Type B pancreatic cell (in vitro differentiated cells): ENCODE results near the gene ARHGDIB. TPM values are rescaled to one million over a fixed set of nuclear protein-coding genes. Genes with fewer than 3 reads are reported as not detected.

ENCODE experiments used
- DNase-seq: peaks from one replicate; pipeline ENCODE4 v3.0.0; 2021; ENCODE audit warnings: mixed read lengths; ENCODE audit not compliant: unreplicated experiment; ENCODE audit errors: extremely low spot score
- H3K27ac Mint-ChIP-seq: 2 replicates; pipeline ENCODE4 v1.8.0; 2021; ENCODE audit warnings: mild to moderate bottlenecking, mixed read lengths
- H3K27me3 Mint-ChIP-seq: 2 replicates; pipeline ENCODE4 v1.8.0; 2021; ENCODE audit warnings: mixed read lengths
- H3K36me3 Mint-ChIP-seq: 2 replicates; pipeline ENCODE4 v1.8.0; 2021; ENCODE audit warnings: mixed read lengths
- H3K4me1 Mint-ChIP-seq: one replicate; pipeline ENCODE4 v1.8.0; 2021; ENCODE audit warnings: mixed read lengths; ENCODE audit not compliant: unreplicated experiment
- H3K4me3 Mint-ChIP-seq: 2 replicates; pipeline ENCODE4 v1.8.0; 2021; ENCODE audit warnings: mild to moderate bottlenecking, mixed read lengths
- H3K9me3 Mint-ChIP-seq: 2 replicates; pipeline ENCODE4 v1.8.0; 2021; ENCODE audit warnings: mixed read lengths
- CTCF ChIP-seq: fragments of 200-600 bp; sonication (generic); conservative IDR thresholded peaks from 2 replicates; pipeline ENCODE4 v1.5.0; 2021; ENCODE audit warnings: antibody characterized with exemption, mild to moderate bottlenecking
- total RNA-seq: library from RNA; stranded (reverse); gene quantifications from 2 replicates; pipeline ENCODE4 v1.2.1, GENCODE V29; 2021; ENCODE audit warnings: low replicate concordance

ARHGDIB gene
- total RNA-seq, 1 donor from 2014 or later, result 17.0 TPM

DNA sequence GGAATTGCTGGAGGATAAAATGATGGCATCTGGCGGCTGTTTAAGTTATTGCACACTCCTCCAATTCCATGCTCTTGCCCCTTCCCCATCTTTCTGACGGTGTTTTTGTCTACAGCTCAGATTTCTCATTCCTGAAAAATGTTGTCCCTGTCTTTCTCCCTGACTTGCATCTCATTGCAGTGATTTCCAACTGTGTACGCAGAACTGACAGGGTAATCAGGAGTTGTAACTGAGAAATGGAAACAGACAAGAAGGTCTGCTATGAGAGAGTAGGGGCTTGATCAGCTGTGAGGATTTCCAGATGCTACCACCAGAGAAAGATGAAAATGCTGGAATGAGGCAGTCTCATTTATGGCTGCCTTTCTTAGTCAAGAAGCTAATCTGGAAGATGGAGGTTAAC is 24.4 kb downstream of the ARHGDIB start:
- peaks cover 20% of the 10 kb centered on the region for H3K9me3 Mint-ChIP-seq
- peaks cover 12% of the 10 kb centered on the region for H3K4me1 Mint-ChIP-seq
- no peak for DNase-seq
- H3K27ac Mint-ChIP-seq, result no peak overlapping the region
- H3K4me3 Mint-ChIP-seq, result no peak overlapping the region
- no peaks in the 10 kb centered on the region for H3K27me3 Mint-ChIP-seq
- no peak for TF ChIP-seq CTCF
- peaks cover 30% of the 10 kb centered on the region for H3K36me3 Mint-ChIP-seq

DNA sequence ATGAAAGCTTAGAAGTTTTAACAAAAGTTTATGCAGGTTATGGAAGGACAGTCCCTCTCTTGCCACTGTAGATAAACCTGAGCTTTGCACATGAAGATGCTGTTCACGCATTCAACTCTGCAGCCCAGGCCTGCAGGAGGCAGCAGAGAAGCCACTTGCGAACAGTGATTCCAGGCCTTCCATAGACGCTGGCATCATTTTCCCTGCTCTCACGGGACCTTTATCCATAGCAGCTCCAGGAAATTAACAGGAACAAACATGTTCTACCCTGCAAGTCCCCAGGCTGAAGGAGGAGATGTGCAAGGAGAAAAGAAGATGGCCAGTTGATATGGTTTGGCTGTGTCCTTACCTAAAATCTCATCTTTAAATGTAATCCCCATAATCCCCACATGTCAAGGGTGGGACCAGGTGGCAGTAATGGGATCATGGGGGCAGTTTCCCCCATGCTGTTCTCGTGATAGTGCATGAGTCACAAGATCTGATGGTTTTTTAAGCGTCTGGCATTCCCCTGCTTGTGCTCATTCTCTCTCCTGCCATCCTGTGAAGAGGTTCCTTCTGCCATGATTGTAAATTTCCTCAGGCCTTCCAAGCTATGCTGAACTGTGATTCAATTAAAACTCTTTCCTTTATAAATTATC is 25.1 kb downstream of the ARHGDIB start:
- Mint-ChIP-seq H3K9me3 (peaks cover 17% of the 10 kb centered on the region), H3K4me1 (peaks cover 15% of the 10 kb centered on the region), H3K27ac (no peak overlapping the region), H3K36me3 (peaks cover 27% of the 10 kb centered on the region), H3K4me3 (no peak overlapping the region), H3K27me3 (no peaks in the 10 kb centered on the region)
- DNase-seq, result no peak
- no peak for TF ChIP-seq CTCF

- H3K4me1 Mint-ChIP-seq, result peaks cover 15% of the 10 kb centered on the region
- no peaks in the 10 kb centered on the region for H3K27me3 Mint-ChIP-seq
- DNase-seq, result no peak
- no peak for TF ChIP-seq CTCF
- H3K36me3 Mint-ChIP-seq, result peaks cover 20% of the 10 kb centered on the region
- H3K4me3 Mint-ChIP-seq, result peak overlapping the region; percentile 37
- H3K9me3 Mint-ChIP-seq, result peaks cover 15% of the 10 kb centered on the region
- peak overlapping the region; percentile 91 for H3K27ac Mint-ChIP-seq
These were observed 26.4 kb downstream of the ARHGDIB start for GRCh38 chr12:14935031-14935430.

DNA sequence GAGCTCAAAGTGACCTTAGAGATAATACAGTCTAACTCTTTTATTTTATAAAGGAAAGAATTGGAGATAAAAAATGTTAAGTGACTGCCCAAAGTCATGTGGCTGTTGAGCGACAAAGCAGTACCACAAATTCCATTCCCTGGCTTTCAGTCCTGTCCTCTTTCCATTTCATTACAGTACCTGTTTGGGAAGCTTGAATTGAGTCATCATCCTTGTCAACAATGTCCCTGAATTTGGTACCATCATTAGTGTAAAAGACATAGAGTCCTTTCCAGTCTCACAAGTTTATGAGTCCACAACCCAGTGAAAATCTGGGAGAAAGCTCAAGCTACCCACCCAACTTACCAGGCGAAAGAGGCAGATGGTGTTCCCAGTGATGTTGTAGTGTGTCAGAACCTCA is 26.9 kb downstream of the ARHGDIB start:
- DNase-seq, result no peak
- Mint-ChIP-seq H3K9me3 (peaks cover 10% of the 10 kb centered on the region), H3K4me1 (peaks cover 15% of the 10 kb centered on the region), H3K27me3 (no peaks in the 10 kb centered on the region), H3K4me3 (peak overlapping the region; percentile 19), H3K27ac (peak overlapping the region; percentile 91), H3K36me3 (peaks cover 20% of the 10 kb centered on the region)
- no peak for TF ChIP-seq CTCF

DNA sequence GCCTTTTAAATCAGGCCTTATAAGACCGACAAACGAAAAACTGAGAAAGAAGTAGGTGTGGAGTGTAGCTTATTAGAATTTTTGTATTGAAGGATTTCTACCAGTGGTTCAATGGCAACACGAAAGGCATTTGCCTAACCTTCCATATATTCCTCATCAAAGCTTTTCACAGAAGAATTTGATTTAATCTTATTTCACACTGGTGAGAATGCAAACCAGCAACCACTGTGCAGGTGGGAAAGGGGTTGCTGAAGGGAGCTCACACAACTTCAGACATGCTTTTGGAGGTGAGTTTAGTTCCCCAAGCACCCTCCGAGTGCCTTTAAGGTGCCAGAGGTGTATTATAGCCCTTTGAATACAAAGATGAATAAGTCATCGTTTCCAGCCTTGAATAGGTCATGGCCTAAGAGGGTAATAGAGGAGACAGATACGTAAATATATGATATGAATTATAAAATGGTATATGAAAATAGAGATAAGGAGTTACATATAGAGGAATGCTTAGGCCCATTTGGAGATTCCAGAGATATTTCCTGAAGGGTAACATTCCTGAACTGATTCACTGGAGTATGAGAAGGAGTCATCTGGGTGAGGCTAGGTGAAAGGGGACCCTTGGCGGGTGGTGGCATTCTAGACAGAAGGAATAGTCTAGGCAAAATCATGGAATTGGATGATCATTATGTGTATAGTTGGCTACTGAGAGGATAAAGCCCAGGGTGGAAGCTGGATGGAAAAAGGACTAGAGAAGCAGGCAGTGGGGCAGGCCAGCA is 29.4 kb downstream of the ARHGDIB start:
- H3K27ac Mint-ChIP-seq, result peak overlapping the region; percentile 40
- no peak for TF ChIP-seq CTCF
- H3K4me1 Mint-ChIP-seq, result peaks cover 16% of the 10 kb centered on the region
- no peak for DNase-seq
- no peaks in the 10 kb centered on the region for H3K27me3 Mint-ChIP-seq
- peaks cover 3% of the 10 kb centered on the region for H3K9me3 Mint-ChIP-seq
- peaks cover 27% of the 10 kb centered on the region for H3K36me3 Mint-ChIP-seq
- H3K4me3 Mint-ChIP-seq, result peak overlapping the region; percentile 7
